Measurements from ENCODE around the gene SBF1. TPM values are rescaled to one million over a fixed set of nuclear protein-coding genes. Genes with fewer than 3 reads are reported as not detected.

Gene SBF1
- total RNA-seq, 1 experiment from 2014 or later: 66.1 TPM

DNA sequence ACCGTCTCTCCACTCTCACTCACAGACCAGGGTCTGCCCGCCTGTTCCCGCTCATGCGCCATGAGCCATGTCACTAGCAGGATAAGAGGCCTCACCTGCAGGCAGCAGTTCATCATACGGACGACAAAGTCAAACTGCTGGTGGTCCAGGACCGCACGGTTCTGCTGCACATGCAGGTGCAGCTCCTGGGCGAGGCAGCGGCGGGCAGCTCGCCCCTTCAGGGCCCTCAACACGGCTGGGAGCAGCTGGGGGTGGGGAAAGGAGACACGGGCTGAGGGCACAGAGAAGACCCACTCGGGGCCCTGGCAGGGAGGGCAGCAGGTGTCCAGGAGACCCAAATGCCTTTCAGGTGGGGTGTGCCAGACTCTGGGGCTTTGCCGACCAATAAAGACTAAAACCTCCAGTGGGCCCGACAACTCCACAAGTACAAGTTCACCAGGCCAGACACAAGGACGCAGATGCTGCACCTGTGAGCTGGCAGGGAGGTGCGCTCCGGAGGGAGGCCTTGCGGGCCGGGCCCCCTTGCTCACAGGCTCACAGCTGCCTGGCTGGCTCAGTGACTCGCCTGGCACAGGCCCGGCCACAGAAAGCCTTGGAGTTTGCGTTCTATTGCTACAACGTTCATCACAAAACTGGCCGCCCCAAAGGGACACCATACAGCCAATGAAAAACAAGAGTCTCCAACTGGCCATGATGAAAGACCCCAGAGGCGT, 11.5 kb downstream of the SBF1 start:
- no peaks in the 10 kb centered on the region for H3K9me3 ChIP-seq
- H3K4me3 ChIP-seq: no peak overlapping the region
- DNase-seq: no peak
- no peaks in the 10 kb centered on the region for H3K27me3 ChIP-seq
- peaks cover 32% of the 10 kb centered on the region for H3K36me3 ChIP-seq

GRCh38 chr22:50461979-50462540, 12.8 kb downstream of the SBF1 start:
- no peaks in the 10 kb centered on the region for H3K27me3 ChIP-seq
- no peak overlapping the region for H3K4me3 ChIP-seq
- H3K9me3 ChIP-seq: no peaks in the 10 kb centered on the region
- no peak for DNase-seq
- peaks cover 33% of the 10 kb centered on the region for H3K36me3 ChIP-seq

GRCh38 chr22:50461536-50461935, 13.3 kb downstream of the SBF1 start:
- Histone ChIP-seq H3K36me3 (peaks cover 35% of the 10 kb centered on the region), H3K27me3 (no peaks in the 10 kb centered on the region), H3K9me3 (no peaks in the 10 kb centered on the region), H3K4me3 (no peak overlapping the region)
- no peak for DNase-seq

DNA sequence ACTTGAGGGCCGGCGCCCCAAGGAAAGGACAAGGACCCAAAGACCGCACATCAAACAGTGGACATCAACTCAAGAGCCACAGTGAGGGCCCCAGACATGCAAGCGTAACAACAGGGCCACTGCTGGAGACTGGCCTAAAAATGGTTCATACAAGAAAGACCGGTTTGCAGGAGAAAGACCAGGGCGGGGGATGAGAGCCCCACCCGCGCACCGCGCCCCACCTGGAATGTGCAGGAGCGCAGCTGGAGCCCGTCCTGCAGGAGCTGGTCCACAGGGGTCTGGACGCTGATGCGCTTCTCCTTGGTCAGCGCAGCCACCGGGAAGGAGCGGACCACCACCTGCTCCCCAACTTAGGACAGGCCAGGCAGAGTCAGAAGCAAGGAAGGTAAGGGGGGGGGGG, 13.9 kb downstream of the SBF1 start:
- DNase-seq: no peak
- Histone ChIP-seq H3K36me3 (peaks cover 35% of the 10 kb centered on the region), H3K27me3 (no peaks in the 10 kb centered on the region), H3K9me3 (no peaks in the 10 kb centered on the region), H3K4me3 (no peak overlapping the region)

- no peaks in the 10 kb centered on the region for H3K9me3 ChIP-seq
- H3K36me3 ChIP-seq: peaks cover 35% of the 10 kb centered on the region
- no peaks in the 10 kb centered on the region for H3K27me3 ChIP-seq
- no peak overlapping the region for H3K4me3 ChIP-seq
- no peak for DNase-seq
Observed at GRCh38 chr22:50459496-50460140, 15.2 kb downstream of the SBF1 start.

DNA sequence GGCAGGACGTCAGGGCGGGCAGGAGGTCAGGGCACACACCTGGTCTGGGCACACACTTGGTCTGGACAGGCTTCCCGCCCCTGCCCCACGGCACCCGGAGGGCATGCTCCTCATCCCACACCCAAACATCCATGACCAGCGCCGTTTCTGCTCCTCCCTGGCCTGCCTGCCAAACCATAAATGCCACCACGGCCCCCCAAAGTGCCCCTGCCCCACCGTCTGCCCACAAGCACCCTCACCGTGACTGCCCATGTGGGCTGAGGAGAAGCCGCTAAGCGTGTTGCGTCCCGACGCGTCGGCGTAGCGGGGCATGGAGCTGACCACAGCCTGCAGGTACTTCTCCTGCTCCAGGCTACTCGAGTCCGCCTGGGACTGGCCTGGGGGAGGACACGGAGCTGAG, 15.8 kb downstream of the SBF1 start:
- H3K4me3 ChIP-seq: no peak overlapping the region
- H3K9me3 ChIP-seq: no peaks in the 10 kb centered on the region
- peaks cover 35% of the 10 kb centered on the region for H3K36me3 ChIP-seq
- no peaks in the 10 kb centered on the region for H3K27me3 ChIP-seq
- no peak for DNase-seq

DNA sequence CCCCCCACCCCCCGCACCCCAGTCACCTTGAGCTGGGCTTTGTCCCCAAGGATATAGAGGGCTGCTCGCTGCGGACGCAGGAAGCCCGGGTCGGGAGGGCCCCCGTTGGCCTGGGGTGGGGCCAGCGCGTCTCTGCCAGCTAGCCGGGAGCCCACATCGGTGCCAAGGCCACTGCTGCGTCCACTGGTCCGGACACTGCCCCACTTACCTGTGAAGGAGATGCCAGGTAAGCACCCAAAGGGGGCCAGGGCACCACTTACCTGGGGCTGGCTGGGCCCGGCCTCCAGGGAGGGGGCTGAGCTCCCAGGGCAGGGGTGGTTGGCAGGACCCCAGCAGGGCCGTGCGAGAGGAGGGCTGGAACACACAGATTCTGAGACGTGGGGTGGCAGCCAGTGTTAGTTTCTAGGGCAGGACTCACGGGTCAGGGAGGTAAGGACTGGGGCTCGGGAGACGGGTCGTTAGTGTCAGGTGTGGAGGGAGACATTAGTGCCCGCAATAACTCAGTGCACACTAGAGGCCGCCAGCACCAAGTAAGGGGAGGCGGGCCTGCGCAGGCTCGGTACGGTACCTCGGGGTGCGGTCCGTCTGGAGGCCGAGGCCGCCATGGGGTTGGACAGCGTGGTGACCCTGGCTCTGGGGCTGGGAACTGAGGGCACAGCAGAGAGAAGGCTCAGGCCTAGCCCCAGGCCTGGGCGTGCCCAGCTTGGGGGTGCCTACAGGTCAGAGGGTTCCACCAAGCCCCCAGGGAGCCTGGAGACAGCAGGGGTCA, 18.2 kb downstream of the SBF1 start:
- no peak for DNase-seq
- Histone ChIP-seq H3K4me3 (no peak overlapping the region), H3K36me3 (peaks cover 32% of the 10 kb centered on the region), H3K9me3 (no peaks in the 10 kb centered on the region), H3K27me3 (no peaks in the 10 kb centered on the region)

DNA sequence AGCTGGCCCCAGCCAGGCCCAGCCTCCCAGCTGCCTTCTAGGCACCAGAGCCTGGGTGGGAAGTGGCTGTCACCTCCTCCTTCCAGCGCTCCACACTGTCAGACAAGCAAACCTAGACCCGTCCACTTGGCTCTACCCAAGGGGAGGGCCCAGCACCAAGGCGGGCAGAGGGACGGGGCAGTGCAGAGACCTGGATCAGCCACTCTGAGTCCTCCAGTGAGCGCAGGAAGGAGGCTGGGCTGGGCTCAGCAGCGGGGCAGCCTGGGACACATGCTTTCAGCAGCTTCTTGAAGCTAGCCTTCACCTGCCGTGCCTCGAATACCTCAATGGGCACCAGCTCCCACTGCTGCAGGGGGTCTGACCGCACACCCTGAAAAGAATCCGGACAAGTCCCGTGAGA, 18.8 kb downstream of the SBF1 start:
- H3K4me3 ChIP-seq: no peak overlapping the region
- no peaks in the 10 kb centered on the region for H3K9me3 ChIP-seq
- no peaks in the 10 kb centered on the region for H3K27me3 ChIP-seq
- DNase-seq: no peak
- peaks cover 34% of the 10 kb centered on the region for H3K36me3 ChIP-seq

GRCh38 chr22:50455201-50455600, 19.6 kb downstream of the SBF1 start:
- H3K9me3 ChIP-seq: no peaks in the 10 kb centered on the region
- no peak for DNase-seq
- peaks cover 32% of the 10 kb centered on the region for H3K36me3 ChIP-seq
- H3K4me3 ChIP-seq: no peak overlapping the region
- H3K27me3 ChIP-seq: no peaks in the 10 kb centered on the region

GRCh38 chr22:50454556-50455075, 20.2 kb downstream of the SBF1 start:
- no peak overlapping the region for H3K4me3 ChIP-seq
- H3K36me3 ChIP-seq: peaks cover 27% of the 10 kb centered on the region
- H3K27me3 ChIP-seq: no peaks in the 10 kb centered on the region
- DNase-seq: no peak
- no peaks in the 10 kb centered on the region for H3K9me3 ChIP-seq

- no peaks in the 10 kb centered on the region for H3K27me3 ChIP-seq
- no peak overlapping the region for H3K4me3 ChIP-seq
- DNase-seq: no peak
- H3K36me3 ChIP-seq: peaks cover 37% of the 10 kb centered on the region
- no peaks in the 10 kb centered on the region for H3K9me3 ChIP-seq
Observed at GRCh38 chr22:50452649-50453048, 22.2 kb downstream of the SBF1 start.

- DNase-seq: no peak
- no peaks in the 10 kb centered on the region for H3K27me3 ChIP-seq
- no peak overlapping the region for H3K4me3 ChIP-seq
- peaks cover 45% of the 10 kb centered on the region for H3K36me3 ChIP-seq
- no peaks in the 10 kb centered on the region for H3K9me3 ChIP-seq
Observed at GRCh38 chr22:50447576-50448551, 27.0 kb downstream of the SBF1 start.

DNA sequence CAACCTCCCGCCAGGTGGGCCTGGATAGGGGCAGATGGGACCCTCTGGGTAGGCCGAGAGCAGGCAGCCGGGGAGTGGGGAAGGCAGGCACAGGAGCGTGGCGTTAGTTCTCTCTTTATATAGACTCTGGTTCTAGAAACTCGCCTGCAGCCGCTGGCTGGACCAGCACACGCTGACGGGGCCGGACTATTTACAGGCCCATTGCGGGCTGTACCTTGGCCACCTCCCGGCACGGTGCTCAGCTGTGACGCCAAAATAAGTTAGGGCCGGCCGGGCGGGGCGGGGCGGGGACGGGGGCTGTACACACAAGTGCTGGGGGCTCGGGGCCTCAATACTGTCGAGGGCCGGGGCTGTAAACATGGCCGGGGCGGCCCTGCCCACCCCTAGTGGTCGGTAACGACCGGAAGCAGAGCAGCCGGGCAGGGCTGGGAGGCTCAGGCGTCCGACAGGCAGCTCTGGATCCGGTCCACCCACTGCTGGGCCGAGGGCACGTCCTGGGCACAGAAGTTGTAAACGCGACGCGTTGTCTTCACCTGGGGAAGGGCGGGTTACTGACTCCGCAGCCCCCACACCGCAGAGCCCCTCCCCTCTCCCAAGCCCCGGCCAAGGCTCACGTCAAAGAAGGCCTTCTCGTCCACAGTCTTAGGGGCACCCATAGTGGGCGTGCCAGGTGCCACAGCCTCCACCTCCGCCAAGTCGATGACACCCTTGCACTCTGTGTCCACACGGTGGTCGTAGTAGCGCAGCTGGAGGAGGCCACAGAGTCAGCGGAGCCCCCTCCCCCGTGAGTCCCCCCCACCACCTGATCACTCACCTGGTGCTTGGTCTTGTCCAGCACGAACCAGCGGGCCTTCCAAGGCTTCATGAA, 27.9 kb downstream of the SBF1 start:
- DNase-seq: no peak
- Histone ChIP-seq H3K9me3 (no peaks in the 10 kb centered on the region), H3K4me3 (no peak overlapping the region), H3K27me3 (no peaks in the 10 kb centered on the region), H3K36me3 (peaks cover 45% of the 10 kb centered on the region)

DNA sequence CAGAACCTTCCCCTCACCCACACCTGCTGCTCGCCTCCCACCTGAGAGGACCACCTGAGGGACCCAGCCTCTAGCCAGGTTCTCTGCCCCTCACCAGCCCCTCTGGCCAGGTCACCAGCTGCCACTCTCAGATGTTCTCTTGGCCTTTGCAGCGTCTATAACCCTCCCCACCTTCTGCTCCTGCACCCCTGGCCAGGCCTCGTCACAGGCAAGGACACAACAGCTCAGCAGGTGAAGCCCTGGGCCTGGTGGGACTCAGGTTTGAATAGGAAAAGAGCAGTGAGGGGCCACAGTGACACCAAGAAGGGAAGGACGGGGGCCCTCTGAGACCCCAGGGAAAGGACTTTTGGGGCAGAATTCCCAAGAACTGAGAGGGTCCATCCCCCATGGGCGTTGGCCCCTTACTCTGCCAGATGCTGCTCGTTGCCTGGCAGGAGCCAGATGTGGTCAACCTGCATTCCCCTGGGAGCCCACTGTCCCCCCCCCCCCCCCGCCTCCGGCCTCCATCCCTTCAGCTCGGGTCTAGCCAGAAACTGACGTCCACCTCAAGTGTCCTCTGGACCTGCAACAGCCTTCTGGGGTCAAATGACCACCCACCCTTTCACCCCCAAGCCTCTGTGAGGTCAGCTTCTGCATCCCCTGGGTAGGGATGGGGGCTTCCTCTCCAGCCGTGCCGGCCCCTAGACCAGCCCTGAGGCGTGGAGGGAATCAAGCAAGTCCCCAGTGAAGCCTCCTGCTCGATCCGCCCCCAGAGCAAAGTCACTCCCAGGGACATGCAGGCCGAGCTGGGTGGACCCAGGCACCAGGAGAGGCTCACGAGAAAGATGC, 28.7 kb downstream of the SBF1 start:
- Histone ChIP-seq H3K4me3 (no peak overlapping the region), H3K36me3 (peaks cover 41% of the 10 kb centered on the region), H3K9me3 (no peaks in the 10 kb centered on the region), H3K27me3 (no peaks in the 10 kb centered on the region)
- DNase-seq: no peak

Measured in MG63 (cell line).